Activated T-cell treated with anti-CD3 and anti-CD28 coated beads, Interleukin-2, amount 50 U/mL, for 24 hours (primary cell): ENCODE results near the gene CD69.

Experiments used
- DNase-seq: peaks from one replicate; pipeline ENCODE4 v3.0.0-alpha.2; 2020
- H3K27ac Mint-ChIP-seq: 2 replicates; pipeline ENCODE4 v1.8.0; 2020; ENCODE audit warnings: mild to moderate bottlenecking, mixed read lengths
- H3K27me3 Mint-ChIP-seq: 2 replicates; pipeline ENCODE4 v1.8.0; 2020; ENCODE audit warnings: mixed read lengths
- H3K36me3 Mint-ChIP-seq: 2 replicates; pipeline ENCODE4 v1.8.0; 2020; ENCODE audit warnings: low read depth, mixed read lengths
- H3K4me1 Mint-ChIP-seq: 2 replicates; pipeline ENCODE4 v1.8.0; 2020; ENCODE audit warnings: low read depth, mixed read lengths
- H3K4me3 Mint-ChIP-seq: 2 replicates; pipeline ENCODE4 v1.8.0; 2020; ENCODE audit warnings: mild to moderate bottlenecking, moderate library complexity, mixed read lengths
- H3K9me3 Mint-ChIP-seq: 2 replicates; pipeline ENCODE4 v1.8.0; 2020; ENCODE audit warnings: mixed read lengths

CD69 gene

DNA sequence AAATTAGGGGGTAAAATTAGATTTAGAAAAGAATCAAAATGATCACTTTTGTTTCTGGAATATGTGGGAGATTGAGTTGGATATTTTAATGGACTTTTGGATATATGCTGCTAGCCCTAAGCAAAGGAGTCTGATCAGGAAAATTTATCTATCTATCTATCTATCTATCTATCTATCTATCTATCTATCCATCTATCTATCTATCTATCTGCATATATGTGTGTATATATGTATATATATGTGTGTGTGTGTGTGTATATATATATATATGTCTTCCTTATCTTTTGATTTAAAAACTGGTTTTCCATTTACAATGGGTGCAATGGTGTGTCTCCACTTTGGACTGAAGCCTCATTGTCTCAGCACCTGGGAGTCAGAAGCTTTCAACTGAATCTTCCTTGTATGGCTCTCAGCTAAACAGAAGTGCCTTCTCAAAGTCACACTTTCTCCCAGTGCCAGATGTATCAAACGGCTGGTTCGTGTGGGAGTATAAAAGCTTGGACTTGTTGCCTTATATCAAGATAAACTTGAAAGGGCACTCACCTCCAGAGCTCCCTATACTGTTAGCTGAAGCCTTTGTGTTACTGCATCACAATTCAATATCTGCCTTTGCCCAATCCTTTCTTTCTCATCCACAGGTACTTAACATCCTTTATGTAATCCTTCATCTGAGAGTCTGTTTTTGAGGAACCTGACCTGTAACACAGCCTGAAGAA lies 31.6 kb upstream of the CD69 start:
- Mint-ChIP-seq H3K27me3 (no peaks in the 10 kb centered on the region), H3K4me1 (peaks cover 83% of the 10 kb centered on the region), H3K4me3 (peak overlapping the region; percentile 68), H3K36me3 (no peaks in the 10 kb centered on the region), H3K27ac (peak overlapping the region; percentile 96), H3K9me3 (peaks cover 10% of the 10 kb centered on the region)
- DNase-seq, result no peak

GRCh38 chr12:9786726-9787717 lies 26.3 kb upstream of the CD69 start:
- Mint-ChIP-seq H3K9me3 (peaks cover 13% of the 10 kb centered on the region), H3K27ac (no peak overlapping the region), H3K27me3 (no peaks in the 10 kb centered on the region), H3K36me3 (no peaks in the 10 kb centered on the region), H3K4me3 (peak overlapping the region; percentile 40), H3K4me1 (peaks cover 59% of the 10 kb centered on the region)
- no peak for DNase-seq

DNA sequence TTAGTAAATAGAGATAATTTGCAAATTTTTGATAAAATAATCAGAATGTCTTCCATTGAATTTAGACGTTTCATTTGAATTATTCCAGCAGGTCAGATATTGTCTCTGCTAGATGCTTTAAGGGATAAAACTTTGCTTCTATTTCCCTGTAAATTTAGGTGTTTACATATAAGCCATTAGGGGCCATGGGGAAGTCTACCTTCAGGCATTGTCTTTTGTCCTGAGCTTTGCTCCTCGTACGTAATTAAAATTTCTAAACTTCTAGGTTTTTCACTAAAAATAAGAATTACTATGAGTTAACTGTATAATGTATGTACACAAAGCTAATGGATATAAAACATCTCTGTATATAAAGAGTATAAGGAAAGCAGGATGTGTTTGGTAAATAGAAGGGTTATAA lies 24.1 kb upstream of the CD69 start:
- peaks cover 9% of the 10 kb centered on the region for H3K9me3 Mint-ChIP-seq
- H3K27ac Mint-ChIP-seq, result no peak overlapping the region
- no peak for DNase-seq
- no peaks in the 10 kb centered on the region for H3K36me3 Mint-ChIP-seq
- H3K27me3 Mint-ChIP-seq, result no peaks in the 10 kb centered on the region
- peaks cover 61% of the 10 kb centered on the region for H3K4me1 Mint-ChIP-seq
- H3K4me3 Mint-ChIP-seq, result no peak overlapping the region

GRCh38 chr12:9784326-9784725 lies 23.6 kb upstream of the CD69 start:
- Mint-ChIP-seq H3K4me3 (no peak overlapping the region), H3K9me3 (peaks cover 4% of the 10 kb centered on the region), H3K36me3 (no peaks in the 10 kb centered on the region), H3K4me1 (peaks cover 63% of the 10 kb centered on the region), H3K27ac (no peak overlapping the region), H3K27me3 (no peaks in the 10 kb centered on the region)
- no peak for DNase-seq

DNA sequence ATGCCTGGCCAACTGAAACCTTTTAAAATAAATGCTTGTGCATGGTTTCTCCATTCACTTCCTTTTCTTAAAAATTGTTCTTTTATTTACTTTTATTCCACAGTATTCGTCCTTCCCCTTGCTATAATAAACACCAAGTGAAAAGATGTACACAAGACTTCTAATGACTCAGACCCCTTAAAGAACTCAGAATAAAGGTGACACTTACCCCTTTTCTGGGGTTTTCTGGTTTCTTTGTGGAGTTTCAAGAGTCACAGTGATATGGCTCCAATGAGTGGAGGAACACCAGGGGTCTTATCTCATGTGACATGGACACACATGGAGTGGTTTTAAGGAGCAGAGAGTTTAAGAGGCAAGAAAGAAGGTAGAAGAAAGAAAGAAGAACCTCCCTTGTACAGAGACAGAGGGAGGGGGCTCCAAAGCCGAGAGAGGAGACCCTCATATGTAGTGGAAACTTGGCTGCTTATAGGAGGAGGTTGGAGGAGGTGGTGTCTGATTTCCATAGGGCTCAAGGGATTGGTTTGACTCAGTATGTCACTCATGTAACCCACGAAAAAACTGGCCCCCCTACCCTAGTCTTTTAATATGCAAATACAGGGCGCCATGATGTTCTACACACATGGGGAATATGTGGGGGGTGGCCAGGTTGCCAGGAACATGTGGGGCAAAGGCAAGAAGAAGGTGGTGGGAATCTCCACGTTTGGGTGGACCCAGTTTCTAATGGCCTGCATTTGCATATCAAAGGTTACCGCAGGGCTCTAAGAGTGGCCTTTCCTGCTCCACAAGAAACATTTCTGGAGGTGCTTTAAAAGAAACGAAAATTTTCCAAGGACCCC lies 22.1 kb upstream of the CD69 start:
- H3K36me3 Mint-ChIP-seq, result no peaks in the 10 kb centered on the region
- H3K27ac Mint-ChIP-seq, result peak overlapping the region; percentile 57
- H3K9me3 Mint-ChIP-seq, result peaks cover 3% of the 10 kb centered on the region
- H3K4me3 Mint-ChIP-seq, result no peak overlapping the region
- H3K27me3 Mint-ChIP-seq, result no peaks in the 10 kb centered on the region
- peaks cover 68% of the 10 kb centered on the region for H3K4me1 Mint-ChIP-seq
- DNase-seq, result no peak

DNA sequence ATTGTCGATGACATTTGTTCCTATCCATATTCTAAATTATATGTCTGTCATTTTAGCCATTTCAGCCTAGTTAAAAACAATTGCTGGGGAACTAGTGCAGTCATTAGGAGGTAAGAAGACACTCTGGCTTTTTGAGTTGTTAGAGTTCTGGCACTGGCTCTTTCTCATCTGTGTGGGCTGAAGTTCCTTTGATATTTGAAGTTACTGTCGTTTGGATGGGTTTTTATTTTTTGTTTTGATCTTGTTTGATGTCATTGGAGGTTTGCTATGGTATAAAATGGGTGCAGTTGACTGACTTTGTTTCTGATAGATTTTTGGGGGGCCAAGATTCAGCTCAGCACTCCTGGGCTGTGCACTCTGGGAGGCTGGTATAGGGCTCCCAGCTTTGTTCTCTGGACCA lies 20.7 kb upstream of the CD69 start:
- peaks cover 3% of the 10 kb centered on the region for H3K9me3 Mint-ChIP-seq
- H3K4me1 Mint-ChIP-seq, result peaks cover 69% of the 10 kb centered on the region
- DNase-seq, result no peak
- peak overlapping the region; percentile 9 for H3K27ac Mint-ChIP-seq
- H3K36me3 Mint-ChIP-seq, result no peaks in the 10 kb centered on the region
- no peak overlapping the region for H3K4me3 Mint-ChIP-seq
- no peaks in the 10 kb centered on the region for H3K27me3 Mint-ChIP-seq

GRCh38 chr12:9779209-9779608 lies 18.5 kb upstream of the CD69 start:
- H3K36me3 Mint-ChIP-seq, result no peaks in the 10 kb centered on the region
- H3K4me3 Mint-ChIP-seq, result no peak overlapping the region
- H3K27me3 Mint-ChIP-seq, result no peaks in the 10 kb centered on the region
- peaks cover 82% of the 10 kb centered on the region for H3K4me1 Mint-ChIP-seq
- H3K9me3 Mint-ChIP-seq, result peaks cover 3% of the 10 kb centered on the region
- H3K27ac Mint-ChIP-seq, result no peak overlapping the region
- DNase-seq, result no peak

- H3K4me1 Mint-ChIP-seq, result peaks cover 94% of the 10 kb centered on the region
- peak overlapping the region; percentile 67 for H3K27ac Mint-ChIP-seq
- H3K4me3 Mint-ChIP-seq, result no peak overlapping the region
- peaks cover 4% of the 10 kb centered on the region for H3K9me3 Mint-ChIP-seq
- no peak for DNase-seq
- H3K36me3 Mint-ChIP-seq, result no peaks in the 10 kb centered on the region
- no peaks in the 10 kb centered on the region for H3K27me3 Mint-ChIP-seq
These were observed 16.1 kb upstream of the CD69 start for GRCh38 chr12:9776781-9777180.

DNA sequence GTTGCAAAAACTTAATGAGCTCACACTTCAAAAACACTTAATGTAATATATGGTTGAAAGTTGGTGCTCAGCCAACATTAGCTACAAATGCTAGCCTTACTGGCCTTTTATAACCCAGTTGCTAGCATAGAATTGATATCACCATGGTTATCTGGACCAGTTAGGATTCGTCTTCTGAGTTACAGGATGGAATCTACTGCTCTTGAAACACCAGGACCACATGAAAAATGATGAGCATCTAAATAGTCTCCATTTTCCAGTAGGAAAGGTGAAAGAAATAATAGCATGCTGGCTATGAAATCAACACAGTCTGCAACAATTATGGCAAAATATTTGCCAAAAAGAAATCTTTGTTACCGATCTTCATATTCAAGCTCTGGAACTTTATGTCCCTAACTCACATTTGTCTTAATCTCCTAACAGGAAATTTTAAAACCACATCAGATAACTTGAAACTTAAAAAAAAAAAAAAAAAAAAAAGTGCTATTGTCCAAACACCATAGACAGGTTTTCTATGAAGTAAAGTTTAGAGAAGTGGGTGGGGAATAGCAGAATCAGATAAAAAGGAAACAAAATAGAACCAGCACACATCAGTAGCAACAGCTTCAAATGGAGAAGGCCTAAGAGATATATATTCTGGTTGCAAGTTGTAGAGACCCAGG lies 12.6 kb upstream of the CD69 start:
- Mint-ChIP-seq H3K36me3 (no peaks in the 10 kb centered on the region), H3K4me3 (peak overlapping the region; percentile 59), H3K27me3 (no peaks in the 10 kb centered on the region), H3K9me3 (peaks cover 4% of the 10 kb centered on the region), H3K27ac (peak overlapping the region; percentile 42), H3K4me1 (peaks cover 87% of the 10 kb centered on the region)
- no peak for DNase-seq

- Mint-ChIP-seq H3K4me3 (no peak overlapping the region), H3K27ac (peak overlapping the region; percentile 100), H3K36me3 (peaks cover 31% of the 10 kb centered on the region), H3K27me3 (no peaks in the 10 kb centered on the region), H3K9me3 (peaks cover 7% of the 10 kb centered on the region), H3K4me1 (peaks cover 58% of the 10 kb centered on the region)
- DNase-seq, result no peak
These were observed 2.3 kb upstream of the CD69 start for GRCh38 chr12:9763025-9763424.

GRCh38 chr12:9762369-9762768 lies 1.7 kb upstream of the CD69 start:
- Mint-ChIP-seq H3K9me3 (peaks cover 7% of the 10 kb centered on the region), H3K27ac (peak overlapping the region; percentile 99), H3K4me1 (peaks cover 56% of the 10 kb centered on the region), H3K36me3 (peaks cover 38% of the 10 kb centered on the region), H3K4me3 (peak overlapping the region; percentile 98), H3K27me3 (no peaks in the 10 kb centered on the region)
- no peak for DNase-seq

- Mint-ChIP-seq H3K9me3 (peaks cover 7% of the 10 kb centered on the region), H3K4me3 (peak overlapping the region; percentile 98), H3K27ac (peak overlapping the region; percentile 99), H3K4me1 (peaks cover 53% of the 10 kb centered on the region), H3K27me3 (no peaks in the 10 kb centered on the region), H3K36me3 (peaks cover 48% of the 10 kb centered on the region)
- no peak for DNase-seq
These were observed 699 bp upstream of the CD69 start for GRCh38 chr12:9761419-9761781.

DNA sequence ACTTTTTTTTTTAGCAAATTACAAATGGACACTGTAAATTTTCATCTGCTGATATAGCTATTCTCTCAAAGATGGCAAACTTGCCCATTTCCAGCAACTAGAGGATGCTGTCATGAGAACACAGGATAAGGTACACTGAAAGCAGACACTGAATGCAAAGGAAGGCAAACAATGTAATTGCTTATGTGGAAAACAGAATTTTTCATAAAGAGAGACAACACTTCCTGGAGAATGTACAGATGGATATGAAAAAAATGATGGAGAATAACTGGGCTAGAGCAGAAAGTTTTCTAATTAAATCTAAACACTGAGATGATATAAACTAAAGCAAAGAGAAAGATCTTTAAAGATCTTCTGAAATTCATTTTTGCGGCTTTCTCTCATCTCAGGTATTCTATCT lies 581 bp downstream of the CD69 start:
- Mint-ChIP-seq H3K4me1 (peaks cover 52% of the 10 kb centered on the region), H3K4me3 (peak overlapping the region; percentile 98), H3K27ac (peak overlapping the region; percentile 99), H3K9me3 (peaks cover 7% of the 10 kb centered on the region), H3K36me3 (peaks cover 60% of the 10 kb centered on the region), H3K27me3 (no peaks in the 10 kb centered on the region)
- no peak for DNase-seq

DNA sequence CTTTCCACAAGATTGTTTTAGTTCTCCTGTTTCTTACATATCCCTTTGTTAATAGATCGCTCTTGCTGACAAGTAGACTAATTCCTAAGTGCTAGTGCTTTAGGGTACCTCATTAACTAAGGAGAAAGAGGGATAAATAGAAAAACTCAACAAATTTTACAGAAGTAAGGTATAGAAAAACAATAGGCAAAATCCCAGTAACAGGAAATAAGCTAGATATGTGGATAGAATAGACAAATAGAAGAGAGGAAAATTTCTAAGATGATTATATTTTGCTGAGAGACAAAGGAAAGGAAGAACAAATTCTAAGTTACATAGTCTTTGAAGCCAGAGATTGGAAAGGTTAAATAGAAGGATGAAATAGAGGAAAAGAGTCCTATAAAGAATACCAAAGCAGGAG lies 1.0 kb downstream of the CD69 start:
- Mint-ChIP-seq H3K4me1 (peaks cover 50% of the 10 kb centered on the region), H3K36me3 (peaks cover 64% of the 10 kb centered on the region), H3K4me3 (peak overlapping the region; percentile 98), H3K27me3 (no peaks in the 10 kb centered on the region), H3K27ac (peak overlapping the region; percentile 99), H3K9me3 (peaks cover 7% of the 10 kb centered on the region)
- no peak for DNase-seq
